NCI-H1105 treated with DMSO at 0.1 percent for 48 hours (cell line): ENCODE data around the gene MYL6.
A peak's percentile ranks its signal among the peaks of the same experiment; 100 is the strongest.
"Not testable (repeated sequence)": the region's sequence is repeated elsewhere in the genome, so short reads cannot be mapped to it uniquely, and the experiment has no call there.

ENCODE experiments used
- DNase-seq: peaks from one replicate; lab custom pipeline; 2025; lab: John Stamatoyannopoulos, UW

Gene MYL6

GRCh38 chr12:56158029-56158925 lies at the start of gene MYL6:
TSS of gene MYL6 (plus strand) at chr12:56158359. CDS start at chr12:56158402, 43 bp downstream.
- peak; percentile 91 for DNase-seq

- no peak for DNase-seq
Measured at GRCh38 chr12:56110571-56110970, 47.6 kb upstream of the MYL6 start.

GRCh38 chr12:56114084-56114483 lies 44.1 kb upstream of the MYL6 start:
- no peak for DNase-seq

- no peak for DNase-seq
Measured at GRCh38 chr12:56115329-56115728, 42.8 kb upstream of the MYL6 start.

- DNase-seq = peak; percentile 78
Measured at GRCh38 chr12:56116267-56117081, 41.7 kb upstream of the MYL6 start, which contains the start of gene RPL41. TSS of gene RPL41 (plus strand) at chr12:56116633.

GRCh38 chr12:56117082-56117706 lies 41.0 kb upstream of the MYL6 start:
- not testable (repeated sequence) for DNase-seq

- peak; percentile 95 for DNase-seq
Measured at GRCh38 chr12:56117778-56118687, 40.1 kb upstream of the MYL6 start, which contains the start of gene ZC3H10. TSS of gene ZC3H10 (plus strand) at chr12:56118266. CDS start at chr12:56120563, 2,297 bp downstream.

GRCh38 chr12:56118688-56119357 lies 39.3 kb upstream of the MYL6 start:
- no peak for DNase-seq

GRCh38 chr12:56119361-56119796 lies 38.8 kb upstream of the MYL6 start:
- DNase-seq = peak; percentile 43

- DNase-seq = no peak
Measured at GRCh38 chr12:56120158-56120846, 37.9 kb upstream of the MYL6 start.

- DNase-seq = no peak
Measured at GRCh38 chr12:56121204-56121870, 36.8 kb upstream of the MYL6 start.

GRCh38 chr12:56122637-56123036 lies 35.5 kb upstream of the MYL6 start:
- DNase-seq = no peak

GRCh38 chr12:56124133-56124532 lies 34.0 kb upstream of the MYL6 start:
- no peak for DNase-seq

- no peak for DNase-seq
Measured at GRCh38 chr12:56126732-56127239, 31.4 kb upstream of the MYL6 start.

GRCh38 chr12:56127485-56127887 lies 30.7 kb upstream of the MYL6 start:
- DNase-seq = no peak

- peak; percentile 94 for DNase-seq
Measured at GRCh38 chr12:56127888-56128669, 30.1 kb upstream of the MYL6 start, which contains the start of gene ESYT1. TSS of gene ESYT1 (plus strand) at chr12:56128267. CDS start at chr12:56128320, 53 bp downstream.

- DNase-seq = no peak
Measured at GRCh38 chr12:56128670-56129205, 29.4 kb upstream of the MYL6 start.
